ENCODE results near the gene PEX14. TPM values are rescaled to one million over a fixed set of nuclear protein-coding genes. Genes with fewer than 3 reads are reported as not detected.

The PEX14 gene
- total RNA-seq, 1 donor from 2014 or later: 21.6 TPM

DNA sequence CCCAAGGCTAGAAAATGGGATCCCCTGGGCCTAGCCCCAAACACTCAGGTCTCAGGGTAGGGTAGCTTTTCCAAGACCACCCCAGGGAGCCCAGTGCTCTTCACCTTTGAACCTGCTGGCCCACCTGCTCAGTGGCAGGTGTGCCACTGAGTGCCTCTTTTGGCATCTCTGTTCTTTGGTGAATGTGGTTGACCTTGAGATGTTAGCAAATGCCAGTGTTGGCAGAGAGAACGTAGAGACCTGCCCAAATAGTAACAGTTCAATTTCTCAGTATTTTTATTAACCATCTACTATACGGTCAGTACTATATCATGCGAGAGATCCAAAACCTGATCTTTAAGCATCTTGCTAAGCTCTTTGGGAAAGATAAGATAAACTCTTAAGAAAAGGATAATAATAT is 128.2 kb downstream of the PEX14 start:
- H3K27me3 ChIP-seq: no peaks in the 10 kb centered on the region
- H3K9me3 ChIP-seq: no peaks in the 10 kb centered on the region
- H3K4me3 ChIP-seq: no peak overlapping the region
- H3K4me1 ChIP-seq: peaks cover 22% of the 10 kb centered on the region
- intact Hi-C loops (cut with DNase I): no loop called here
- no peak overlapping the region for H3K27ac ChIP-seq
- no peak for DNase-seq (ENCODE audit: extremely low spot score in 2 of 2)
- no peak for TF ChIP-seq POLR2AphosphoS5 (IDR thresholded peaks at IDR 0.05; ENCODE audit: insufficient read depth in 1 of 2, low read depth in 1 of 2)
- TF ChIP-seq POLR2A (IDR thresholded peaks at IDR 0.05): no peak
- no peak for TF ChIP-seq CTCF (IDR thresholded peaks at IDR 0.05)
- no peaks in the 10 kb centered on the region for H3K36me3 ChIP-seq

DNA sequence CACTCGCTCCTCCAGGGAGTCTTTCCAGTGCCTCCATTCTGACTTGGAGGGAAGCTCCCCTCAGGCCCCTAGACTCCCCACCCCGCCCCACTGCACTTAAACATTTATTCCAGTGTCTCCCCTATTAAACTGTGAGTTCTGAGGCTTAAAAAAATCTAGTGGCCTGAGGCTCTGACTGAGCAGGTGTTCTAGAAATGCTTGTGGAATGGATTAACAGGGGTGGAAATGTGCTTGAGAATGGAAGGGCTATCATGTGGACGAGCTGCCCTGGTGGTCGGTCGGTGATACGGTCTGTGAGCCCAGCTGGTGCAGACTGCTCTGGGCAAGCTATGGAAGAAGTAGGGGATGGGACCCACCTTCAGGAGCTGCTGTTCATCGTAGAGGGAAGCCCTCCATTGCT is 130.2 kb downstream of the PEX14 start:
- no peaks in the 10 kb centered on the region for H3K9me3 ChIP-seq

DNA sequence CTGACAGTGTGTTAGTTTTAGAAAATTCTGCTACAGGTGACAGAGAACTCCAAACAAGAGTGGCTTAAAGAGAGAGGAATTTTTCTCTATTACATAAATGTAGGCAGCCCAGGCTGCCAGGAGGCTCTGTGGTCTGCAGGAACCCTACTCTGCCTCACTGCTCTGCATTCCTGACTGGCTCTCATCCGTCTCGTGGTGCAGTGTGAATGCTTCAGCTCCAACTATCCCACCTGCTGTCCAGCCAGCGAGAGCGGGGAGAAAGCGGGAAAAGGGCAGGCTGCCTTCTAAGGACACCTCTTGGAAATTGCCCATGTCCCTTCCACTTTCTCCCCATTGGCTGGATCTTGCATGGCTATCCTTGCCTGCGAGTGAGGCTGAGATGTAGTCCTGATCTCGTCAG is 131.3 kb downstream of the PEX14 start:
- H3K36me3 ChIP-seq: no peaks in the 10 kb centered on the region
- TF ChIP-seq POLR2AphosphoS5 (IDR thresholded peaks at IDR 0.05; ENCODE audit: insufficient read depth in 1 of 2, low read depth in 1 of 2): no peak
- TF ChIP-seq POLR2A (IDR thresholded peaks at IDR 0.05): no peak
- no peak for TF ChIP-seq CTCF (IDR thresholded peaks at IDR 0.05)
- DNase-seq (ENCODE audit: extremely low spot score in 2 of 2): no peak
- no peak overlapping the region for H3K27ac ChIP-seq
- no peaks in the 10 kb centered on the region for H3K9me3 ChIP-seq
- intact Hi-C loops (cut with DNase I): no loop called here
- H3K4me1 ChIP-seq: peaks cover 3% of the 10 kb centered on the region
- H3K4me3 ChIP-seq: no peak overlapping the region
- no peaks in the 10 kb centered on the region for H3K27me3 ChIP-seq

More for the DNA sequence above, 130.2 kb downstream of the PEX14 start:
- no peak for DNase-seq (ENCODE audit: extremely low spot score in 2 of 2)
- no peaks in the 10 kb centered on the region for H3K36me3 ChIP-seq
- H3K4me1 ChIP-seq: peaks cover 11% of the 10 kb centered on the region
- H3K27ac ChIP-seq: no peak overlapping the region
- TF ChIP-seq POLR2A (IDR thresholded peaks at IDR 0.05): no peak
- intact Hi-C loops (cut with DNase I): no loop called here
- no peak overlapping the region for H3K4me3 ChIP-seq
- no peaks in the 10 kb centered on the region for H3K27me3 ChIP-seq

DNA sequence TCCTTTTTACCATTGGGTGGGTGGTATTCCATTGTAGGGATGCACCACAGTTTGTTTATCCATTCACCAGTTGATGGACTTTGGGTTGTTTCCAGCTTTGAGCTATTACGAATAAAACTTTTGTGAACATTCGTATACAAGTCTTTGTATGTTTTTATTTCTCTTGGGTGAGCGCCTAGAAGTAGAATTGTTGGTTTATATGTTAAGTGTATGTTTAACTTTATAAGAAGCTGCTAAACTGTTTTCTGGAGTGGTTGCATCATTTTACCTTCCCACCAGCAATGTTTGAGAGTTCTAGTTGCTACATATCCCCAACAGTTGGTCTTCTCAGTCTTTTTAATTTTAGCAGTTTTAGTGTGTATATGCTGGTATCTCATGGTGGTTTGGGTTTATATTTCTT is 132.5 kb downstream of the PEX14 start:
- intact Hi-C loops (cut with DNase I): no loop called here
- H3K36me3 ChIP-seq: no peaks in the 10 kb centered on the region
- H3K4me3 ChIP-seq: no peak overlapping the region
- TF ChIP-seq POLR2A (IDR thresholded peaks at IDR 0.05): no peak
- no peak for TF ChIP-seq POLR2AphosphoS5 (IDR thresholded peaks at IDR 0.05; ENCODE audit: insufficient read depth in 1 of 2, low read depth in 1 of 2)
- no peak for TF ChIP-seq CTCF (IDR thresholded peaks at IDR 0.05)
- H3K27ac ChIP-seq: no peak overlapping the region
- peaks cover 3% of the 10 kb centered on the region for H3K4me1 ChIP-seq
- DNase-seq (ENCODE audit: extremely low spot score in 2 of 2): no peak
- H3K9me3 ChIP-seq: no peaks in the 10 kb centered on the region
- H3K27me3 ChIP-seq: no peaks in the 10 kb centered on the region

DNA sequence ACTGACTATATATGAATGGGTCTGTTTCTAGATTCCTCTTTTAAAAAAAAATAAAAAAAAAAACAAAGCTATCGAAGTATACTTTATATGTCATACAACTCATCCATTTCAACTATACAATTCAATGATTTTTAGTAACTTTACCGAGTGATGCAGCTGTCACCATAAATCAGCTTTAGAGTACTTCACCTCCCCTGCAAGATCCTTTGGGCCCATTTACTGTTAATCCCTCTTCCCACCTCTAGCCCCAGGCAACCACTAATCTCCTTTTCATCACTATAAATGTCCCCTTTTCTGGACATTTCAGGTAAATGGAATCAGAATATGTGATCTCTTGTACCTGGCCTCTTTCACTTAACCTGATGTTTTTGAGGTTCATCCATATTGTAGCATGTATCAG is 133.9 kb downstream of the PEX14 start:
- intact Hi-C loops (cut with DNase I): no loop called here
- H3K27me3 ChIP-seq: no peaks in the 10 kb centered on the region
- no peaks in the 10 kb centered on the region for H3K9me3 ChIP-seq
- H3K36me3 ChIP-seq: no peaks in the 10 kb centered on the region
- H3K4me3 ChIP-seq: no peak overlapping the region
- H3K27ac ChIP-seq: no peak overlapping the region
- no peak for DNase-seq (ENCODE audit: extremely low spot score in 2 of 2)
- H3K4me1 ChIP-seq: no peaks in the 10 kb centered on the region
- TF ChIP-seq CTCF (IDR thresholded peaks at IDR 0.05) (no peak), POLR2AphosphoS5 (IDR thresholded peaks at IDR 0.05; ENCODE audit: insufficient read depth in 1 of 2, low read depth in 1 of 2) (no peak), POLR2A (IDR thresholded peaks at IDR 0.05) (no peak)
